ENCODE results near the gene ZNFX1.

ZNFX1 gene

DNA sequence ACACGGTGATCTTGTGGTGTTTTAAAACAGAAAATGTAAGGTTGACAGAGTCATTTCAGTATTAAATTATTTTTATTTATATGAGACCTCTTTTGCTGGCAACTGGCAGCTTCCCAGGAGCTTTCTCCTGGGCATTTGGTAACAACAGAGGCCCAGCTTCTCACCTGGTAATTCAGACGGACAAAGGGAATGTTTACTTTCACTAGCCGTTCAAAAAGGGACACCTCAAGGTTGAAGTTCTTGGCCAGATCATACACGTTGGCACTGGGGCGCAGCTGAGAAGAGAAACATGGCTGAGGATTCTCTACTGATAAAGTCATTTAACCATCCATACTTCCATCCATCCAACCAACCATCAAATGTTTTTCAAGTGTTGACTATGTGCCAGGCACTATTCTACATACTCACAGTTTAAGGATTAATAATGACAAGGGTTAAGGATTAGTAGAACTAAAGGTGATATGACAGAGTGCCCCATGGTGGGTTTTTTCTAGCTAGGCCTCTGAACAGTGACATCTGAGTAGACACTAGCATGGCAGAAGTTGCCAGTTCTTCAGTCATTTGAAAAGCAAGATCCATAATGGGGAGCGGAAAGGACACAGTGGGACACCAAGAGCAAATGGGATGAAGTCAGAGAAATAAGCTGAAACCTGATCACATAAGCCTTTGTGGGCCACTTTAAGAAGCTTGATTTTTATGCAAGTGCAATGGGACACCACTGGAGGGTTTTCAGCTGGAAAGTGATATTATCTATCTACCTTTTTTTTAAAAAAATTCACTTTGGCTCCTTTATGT is 25.1 kb downstream of the ZNFX1 start:
- Histone ChIP-seq H3K9me3 (ENCODE audit: control insufficient read depth, low read length) (no peaks in the 10 kb centered on the region), H3K4me1 (ENCODE audit: control insufficient read depth, insufficient read depth, low read length, poor library complexity, severe bottlenecking) (no peaks in the 10 kb centered on the region), H3K4me3 (ENCODE audit: insufficient read depth, low read depth, low read length, poor library complexity, severe bottlenecking) (no peak overlapping the region), H3K27me3 (replicated peaks; ENCODE audit: control insufficient read depth, insufficient read depth, low read length, poor library complexity, severe bottlenecking) (no peaks in the 10 kb centered on the region), H3K36me3 (ENCODE audit: control insufficient read depth, insufficient read depth, low read length) (peaks cover 93% of the 10 kb centered on the region), H3K27ac (ENCODE audit: insufficient read depth, low read length, poor library complexity, severe bottlenecking) (no peak overlapping the region)
- no peak for DNase-seq

GRCh38 chr20:49248879-49249665 is 28.8 kb downstream of the ZNFX1 start:
- Histone ChIP-seq H3K4me3 (ENCODE audit: insufficient read depth, low read depth, low read length, poor library complexity, severe bottlenecking) (no peak overlapping the region), H3K27me3 (replicated peaks; ENCODE audit: control insufficient read depth, insufficient read depth, low read length, poor library complexity, severe bottlenecking) (no peaks in the 10 kb centered on the region), H3K9me3 (ENCODE audit: control insufficient read depth, low read length) (no peaks in the 10 kb centered on the region), H3K27ac (ENCODE audit: insufficient read depth, low read length, poor library complexity, severe bottlenecking) (no peak overlapping the region), H3K4me1 (ENCODE audit: control insufficient read depth, insufficient read depth, low read length, poor library complexity, severe bottlenecking) (no peaks in the 10 kb centered on the region), H3K36me3 (ENCODE audit: control insufficient read depth, insufficient read depth, low read length) (peaks cover 79% of the 10 kb centered on the region)
- DNase-seq = no peak

- no peak for DNase-seq
- Histone ChIP-seq H3K9me3 (ENCODE audit: control insufficient read depth, low read length) (no peaks in the 10 kb centered on the region), H3K36me3 (ENCODE audit: control insufficient read depth, insufficient read depth, low read length) (peaks cover 79% of the 10 kb centered on the region), H3K4me3 (ENCODE audit: insufficient read depth, low read depth, low read length, poor library complexity, severe bottlenecking) (no peak overlapping the region), H3K27ac (ENCODE audit: insufficient read depth, low read length, poor library complexity, severe bottlenecking) (no peak overlapping the region), H3K27me3 (replicated peaks; ENCODE audit: control insufficient read depth, insufficient read depth, low read length, poor library complexity, severe bottlenecking) (no peaks in the 10 kb centered on the region), H3K4me1 (ENCODE audit: control insufficient read depth, insufficient read depth, low read length, poor library complexity, severe bottlenecking) (no peaks in the 10 kb centered on the region)
Observed at GRCh38 chr20:49248301-49248700, 29.6 kb downstream of the ZNFX1 start.

DNA sequence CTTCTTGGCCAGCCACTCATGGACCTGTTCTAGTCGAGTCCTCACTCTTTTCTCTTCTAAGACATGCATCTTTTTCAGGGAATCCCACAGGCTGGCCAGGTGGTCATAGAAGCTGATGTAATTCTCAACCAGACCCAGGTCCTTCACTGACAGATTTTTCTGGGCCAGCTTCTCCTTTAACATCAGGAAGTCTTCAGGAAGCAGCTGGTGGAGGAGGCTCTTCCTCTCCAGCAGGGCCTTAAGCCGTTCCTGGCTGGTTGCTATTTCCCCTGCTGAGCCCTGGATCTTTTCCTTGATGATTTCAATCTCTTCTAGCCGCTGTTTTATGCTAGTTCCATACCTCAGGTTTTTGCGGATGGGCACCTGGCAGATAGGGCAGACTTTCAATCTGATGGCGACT is 30.1 kb downstream of the ZNFX1 start:
- no peak overlapping the region for H3K27ac ChIP-seq (ENCODE audit: insufficient read depth, low read length, poor library complexity, severe bottlenecking)
- no peaks in the 10 kb centered on the region for H3K27me3 ChIP-seq (replicated peaks; ENCODE audit: control insufficient read depth, insufficient read depth, low read length, poor library complexity, severe bottlenecking)
- H3K4me3 ChIP-seq (ENCODE audit: insufficient read depth, low read depth, low read length, poor library complexity, severe bottlenecking) = no peak overlapping the region
- DNase-seq = no peak
- H3K36me3 ChIP-seq (ENCODE audit: control insufficient read depth, insufficient read depth, low read length) = peaks cover 79% of the 10 kb centered on the region
- H3K9me3 ChIP-seq (ENCODE audit: control insufficient read depth, low read length) = no peaks in the 10 kb centered on the region
- no peaks in the 10 kb centered on the region for H3K4me1 ChIP-seq (ENCODE audit: control insufficient read depth, insufficient read depth, low read length, poor library complexity, severe bottlenecking)

GRCh38 chr20:49247169-49247723 is 30.6 kb downstream of the ZNFX1 start:
- peaks cover 79% of the 10 kb centered on the region for H3K36me3 ChIP-seq (ENCODE audit: control insufficient read depth, insufficient read depth, low read length)
- no peaks in the 10 kb centered on the region for H3K9me3 ChIP-seq (ENCODE audit: control insufficient read depth, low read length)
- H3K27ac ChIP-seq (ENCODE audit: insufficient read depth, low read length, poor library complexity, severe bottlenecking) = no peak overlapping the region

GRCh38 chr20:49245921-49246740 is 31.7 kb downstream of the ZNFX1 start:
- H3K4me3 ChIP-seq (ENCODE audit: insufficient read depth, low read depth, low read length, poor library complexity, severe bottlenecking) = no peak overlapping the region
- no peaks in the 10 kb centered on the region for H3K27me3 ChIP-seq (replicated peaks; ENCODE audit: control insufficient read depth, insufficient read depth, low read length, poor library complexity, severe bottlenecking)
- no peaks in the 10 kb centered on the region for H3K9me3 ChIP-seq (ENCODE audit: control insufficient read depth, low read length)
- DNase-seq = no peak
- no peaks in the 10 kb centered on the region for H3K4me1 ChIP-seq (ENCODE audit: control insufficient read depth, insufficient read depth, low read length, poor library complexity, severe bottlenecking)
- no peak overlapping the region for H3K27ac ChIP-seq (ENCODE audit: insufficient read depth, low read length, poor library complexity, severe bottlenecking)
- H3K36me3 ChIP-seq (ENCODE audit: control insufficient read depth, insufficient read depth, low read length) = peaks cover 80% of the 10 kb centered on the region

More at GRCh38 chr20:49247169-49247723, 30.6 kb downstream of the ZNFX1 start:
- H3K4me1 ChIP-seq (ENCODE audit: control insufficient read depth, insufficient read depth, low read length, poor library complexity, severe bottlenecking) = no peaks in the 10 kb centered on the region
- H3K4me3 ChIP-seq (ENCODE audit: insufficient read depth, low read depth, low read length, poor library complexity, severe bottlenecking) = no peak overlapping the region
- no peaks in the 10 kb centered on the region for H3K27me3 ChIP-seq (replicated peaks; ENCODE audit: control insufficient read depth, insufficient read depth, low read length, poor library complexity, severe bottlenecking)
- no peak for DNase-seq

DNA sequence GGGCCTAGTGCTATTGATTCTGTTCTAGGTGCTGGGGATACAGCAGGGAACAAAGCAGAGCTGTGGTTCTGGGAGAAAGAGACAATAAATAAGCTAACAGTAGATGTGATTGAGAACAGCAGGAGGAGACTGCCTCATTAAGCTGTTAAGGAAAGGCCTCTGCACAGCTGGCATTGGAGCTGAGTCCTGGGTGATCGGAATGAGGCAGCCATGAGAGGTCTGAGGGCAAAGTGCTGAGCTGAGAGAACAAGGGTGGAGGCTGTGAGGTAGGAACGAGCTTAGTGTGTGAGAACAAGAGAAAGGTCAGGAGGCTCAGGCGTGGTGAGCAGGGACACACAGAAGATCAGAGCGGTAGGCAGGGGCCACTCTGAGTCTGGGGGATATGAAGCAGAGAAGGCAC is 40.3 kb downstream of the ZNFX1 start:
- peaks cover 88% of the 10 kb centered on the region for H3K36me3 ChIP-seq (ENCODE audit: control insufficient read depth, insufficient read depth, low read length)
- no peaks in the 10 kb centered on the region for H3K9me3 ChIP-seq (ENCODE audit: control insufficient read depth, low read length)
- H3K4me1 ChIP-seq (ENCODE audit: control insufficient read depth, insufficient read depth, low read length, poor library complexity, severe bottlenecking) = no peaks in the 10 kb centered on the region
- no peak for DNase-seq
- H3K27me3 ChIP-seq (replicated peaks; ENCODE audit: control insufficient read depth, insufficient read depth, low read length, poor library complexity, severe bottlenecking) = no peaks in the 10 kb centered on the region
- no peak overlapping the region for H3K4me3 ChIP-seq (ENCODE audit: insufficient read depth, low read depth, low read length, poor library complexity, severe bottlenecking)
- H3K27ac ChIP-seq (ENCODE audit: insufficient read depth, low read length, poor library complexity, severe bottlenecking) = no peak overlapping the region

GRCh38 chr20:49236301-49236700 is 41.6 kb downstream of the ZNFX1 start:
- DNase-seq = no peak
- no peak overlapping the region for H3K4me3 ChIP-seq (ENCODE audit: insufficient read depth, low read depth, low read length, poor library complexity, severe bottlenecking)
- no peaks in the 10 kb centered on the region for H3K9me3 ChIP-seq (ENCODE audit: control insufficient read depth, low read length)
- no peaks in the 10 kb centered on the region for H3K4me1 ChIP-seq (ENCODE audit: control insufficient read depth, insufficient read depth, low read length, poor library complexity, severe bottlenecking)
- H3K27ac ChIP-seq (ENCODE audit: insufficient read depth, low read length, poor library complexity, severe bottlenecking) = no peak overlapping the region
- no peaks in the 10 kb centered on the region for H3K27me3 ChIP-seq (replicated peaks; ENCODE audit: control insufficient read depth, insufficient read depth, low read length, poor library complexity, severe bottlenecking)
- peaks cover 85% of the 10 kb centered on the region for H3K36me3 ChIP-seq (ENCODE audit: control insufficient read depth, insufficient read depth, low read length)

GRCh38 chr20:49234831-49235230 is 43.0 kb downstream of the ZNFX1 start:
- no peak overlapping the region for H3K4me3 ChIP-seq (ENCODE audit: insufficient read depth, low read depth, low read length, poor library complexity, severe bottlenecking)
- H3K9me3 ChIP-seq (ENCODE audit: control insufficient read depth, low read length) = no peaks in the 10 kb centered on the region
- H3K4me1 ChIP-seq (ENCODE audit: control insufficient read depth, insufficient read depth, low read length, poor library complexity, severe bottlenecking) = no peaks in the 10 kb centered on the region
- DNase-seq = no peak
- H3K27ac ChIP-seq (ENCODE audit: insufficient read depth, low read length, poor library complexity, severe bottlenecking) = no peak overlapping the region
- no peaks in the 10 kb centered on the region for H3K27me3 ChIP-seq (replicated peaks; ENCODE audit: control insufficient read depth, insufficient read depth, low read length, poor library complexity, severe bottlenecking)
- peaks cover 89% of the 10 kb centered on the region for H3K36me3 ChIP-seq (ENCODE audit: control insufficient read depth, insufficient read depth, low read length)
